Measurements from ENCODE around the gene RASGRF1.

DNA sequence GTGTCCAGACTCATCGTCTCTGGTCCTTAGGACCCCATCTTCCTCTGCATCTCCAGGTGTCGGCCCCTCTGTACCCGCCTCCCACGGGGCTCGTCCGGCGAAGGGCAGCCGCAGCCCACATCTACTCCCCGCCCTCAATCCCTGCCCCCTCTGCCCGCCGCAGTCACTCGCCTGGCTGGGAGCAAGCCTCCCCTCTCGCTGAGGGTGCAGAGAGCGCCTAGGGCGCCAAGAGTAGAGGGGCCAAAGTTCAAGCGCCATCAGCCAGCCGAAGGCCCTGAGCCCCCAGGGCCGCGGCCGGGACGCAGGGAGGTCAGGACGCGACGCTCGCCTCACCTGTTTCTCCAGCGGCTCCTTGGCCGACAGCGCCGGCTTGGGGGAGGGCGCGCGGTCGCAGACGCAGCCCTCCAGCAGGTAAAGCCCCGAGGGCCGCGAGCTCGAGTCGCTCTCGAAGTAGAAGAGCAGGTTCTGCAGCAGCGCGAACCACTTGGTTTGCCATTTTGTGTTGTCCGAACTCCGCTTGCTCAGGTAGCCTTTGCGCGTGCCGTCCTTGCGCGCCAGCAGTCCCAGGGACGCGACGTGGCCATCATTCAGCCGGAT, 592 bp downstream of the RASGRF1 start:
- TF ChIP-seq POLR2A (IDR thresholded peaks at IDR 0.05; ENCODE audit: low read length) = no peak
- no peak for TF ChIP-seq GATA1 (IDR thresholded peaks at IDR 0.05; ENCODE audit: low read depth, low read length)

Measured in erythroblast (primary cell).